Epithelial cell of esophagus (primary cell): Measurements from ENCODE around the gene G6PC3.
A peak's percentile ranks its signal among the peaks of the same experiment; 100 is the strongest.

Source experiments
- DNase-seq: peaks from one replicate; pipeline ENCODE4 v3.0.0; 2010; ENCODE audit warnings: low read depth
- H3K4me3 ChIP-seq: 2 replicates; pipeline ENCODE4 v1.5.1; 2011; ENCODE audit warnings: mild to moderate bottlenecking, low read length, control low read depth
- CTCF ChIP-seq: IDR thresholded peaks from 2 replicates; pipeline ENCODE4 v1.5.1; 2011; ENCODE audit warnings: low read depth, mild to moderate bottlenecking, low read length, control low read depth, inconsistent platforms; ENCODE audit not compliant: insufficient read depth; ENCODE audit errors: missing control alignments

Gene G6PC3

GRCh38 chr17:44077595-44077909 is 7.0 kb downstream of the G6PC3 start:
- no peak for DNase-seq
- no peak overlapping the region for H3K4me3 ChIP-seq
- TF ChIP-seq CTCF, result no peak

- DNase-seq, result no peak
- H3K4me3 ChIP-seq, result no peak overlapping the region
- TF ChIP-seq CTCF, result no peak
Observed at GRCh38 chr17:44078412-44078811, 7.9 kb downstream of the G6PC3 start.

GRCh38 chr17:44079877-44080821 is 9.6 kb downstream of the G6PC3 start:
- DNase-seq, result no peak
- no peak for TF ChIP-seq CTCF
- H3K4me3 ChIP-seq, result no peak overlapping the region

- no peak overlapping the region for H3K4me3 ChIP-seq
- no peak for DNase-seq
- no peak for TF ChIP-seq CTCF
Observed at GRCh38 chr17:44081681-44082080, 11.1 kb downstream of the G6PC3 start.

GRCh38 chr17:44082256-44082927 is 11.9 kb downstream of the G6PC3 start:
- H3K4me3 ChIP-seq, result no peak overlapping the region
- DNase-seq, result no peak
- no peak for TF ChIP-seq CTCF

GRCh38 chr17:44083250-44083849 is 12.8 kb downstream of the G6PC3 start:
- DNase-seq, result peak; percentile 49
- no peak overlapping the region for H3K4me3 ChIP-seq
- TF ChIP-seq CTCF, result peak; percentile 32
